ENCODE data around the gene ISCA1.

ISCA1 gene

GRCh38 chr9:86277072-86277471 lies 5.3 kb downstream of the ISCA1 start:
- TF ChIP-seq CTCF (IDR thresholded peaks at IDR 0.05; ENCODE audit: insufficient read depth, low read depth, low read length, missing control alignments), result no peak
- no peak overlapping the region for H3K4me3 ChIP-seq (ENCODE audit: low read depth, low read length)
- DNase-seq (ENCODE audit: low read depth), result no peak

- no peak for DNase-seq (ENCODE audit: low read depth)
- no peak for TF ChIP-seq CTCF (IDR thresholded peaks at IDR 0.05; ENCODE audit: insufficient read depth, low read depth, low read length, missing control alignments)
- H3K4me3 ChIP-seq (ENCODE audit: low read depth, low read length), result no peak overlapping the region
Observed at GRCh38 chr9:86275962-86276361, 6.4 kb downstream of the ISCA1 start.

GRCh38 chr9:86274821-86275643 lies 7.3 kb downstream of the ISCA1 start:
- H3K4me3 ChIP-seq (ENCODE audit: low read depth, low read length), result no peak overlapping the region

GRCh38 chr9:86272221-86272620 lies 10.1 kb downstream of the ISCA1 start:
- no peak for TF ChIP-seq CTCF (IDR thresholded peaks at IDR 0.05; ENCODE audit: insufficient read depth, low read depth, low read length, missing control alignments)
- H3K4me3 ChIP-seq (ENCODE audit: low read depth, low read length), result no peak overlapping the region
- DNase-seq (ENCODE audit: low read depth), result no peak

More at GRCh38 chr9:86274821-86275643, 7.3 kb downstream of the ISCA1 start:
- no peak for DNase-seq (ENCODE audit: low read depth)
- no peak for TF ChIP-seq CTCF (IDR thresholded peaks at IDR 0.05; ENCODE audit: insufficient read depth, low read depth, low read length, missing control alignments)

- TF ChIP-seq CTCF (IDR thresholded peaks at IDR 0.05; ENCODE audit: insufficient read depth, low read depth, low read length, missing control alignments), result no peak
- no peak for DNase-seq (ENCODE audit: low read depth)
- H3K4me3 ChIP-seq (ENCODE audit: low read depth, low read length), result no peak overlapping the region
Observed at GRCh38 chr9:86263876-86264275, 18.5 kb downstream of the ISCA1 start.

GRCh38 chr9:86262492-86262891 lies 19.8 kb downstream of the ISCA1 start:
- no peak for DNase-seq (ENCODE audit: low read depth)
- H3K4me3 ChIP-seq (ENCODE audit: low read depth, low read length), result no peak overlapping the region
- no peak for TF ChIP-seq CTCF (IDR thresholded peaks at IDR 0.05; ENCODE audit: insufficient read depth, low read depth, low read length, missing control alignments)

- H3K4me3 ChIP-seq (ENCODE audit: low read depth, low read length), result no peak within 1 kb of the TSS
- TF ChIP-seq CTCF (IDR thresholded peaks at IDR 0.05; ENCODE audit: insufficient read depth, low read depth, low read length, missing control alignments), result no peak
- no peak for DNase-seq (ENCODE audit: low read depth)
Observed at GRCh38 chr9:86259557-86259956, 22.8 kb downstream of the ISCA1 start, which contains the start of gene C9orf153. Gene C9orf153, minus strand, starts transcription at chr9:86259657. Its CDS starts 30,054 bp downstream, at chr9:86229603.
